Stimulated activated CD8-positive, alpha-beta memory T cell treated with anti-CD3 and anti-CD28 coated beads, Interleukin-7, amount 100 ng/mL, for 24 hours (primary cell): Measurements from ENCODE around the gene FAM170B.

ENCODE experiments used
- DNase-seq: peaks from one replicate; pipeline ENCODE4 v3.0.0-alpha.2; 2020; ENCODE audit warnings: low read depth

Gene FAM170B

DNA sequence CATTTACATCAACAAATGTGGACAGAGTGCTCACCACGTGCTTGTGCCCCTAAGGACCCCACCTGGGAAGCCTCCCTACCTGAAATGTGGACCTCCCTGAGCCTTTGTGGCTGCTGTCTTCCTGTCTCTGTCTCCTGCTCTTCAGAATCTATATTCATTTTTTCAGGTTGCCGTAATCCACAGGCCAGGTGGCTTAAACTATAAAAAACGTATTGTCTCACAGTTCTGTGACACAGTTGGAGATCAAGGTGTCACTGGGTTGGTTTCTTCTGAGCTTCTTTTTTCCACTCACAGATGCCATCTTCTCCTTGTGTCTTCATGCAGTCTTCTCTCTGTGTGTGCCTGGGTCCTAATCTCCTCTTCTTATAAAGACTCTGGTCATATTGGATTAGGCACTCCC is 12.9 kb downstream of the FAM170B start:
- DNase-seq = no peak

DNA sequence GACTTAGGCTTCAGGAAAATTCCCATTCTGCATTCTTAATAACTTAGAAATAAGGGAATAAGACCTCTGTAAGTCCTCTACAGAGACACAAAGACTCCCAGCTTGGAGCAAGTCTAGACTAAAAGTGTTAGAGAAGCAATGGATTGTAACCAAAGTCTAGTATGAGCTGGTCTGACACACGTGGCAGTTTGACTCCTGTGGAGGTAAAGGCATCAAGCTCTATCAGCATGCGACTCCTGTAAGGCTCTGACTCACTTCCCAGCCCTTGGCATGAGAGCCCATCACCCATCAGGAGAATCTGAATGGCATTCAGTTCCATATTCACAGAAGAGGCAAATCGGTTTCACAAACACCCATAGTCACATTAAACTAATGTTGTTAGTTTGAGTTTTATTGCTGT is 14.1 kb downstream of the FAM170B start:
- DNase-seq = no peak

DNA sequence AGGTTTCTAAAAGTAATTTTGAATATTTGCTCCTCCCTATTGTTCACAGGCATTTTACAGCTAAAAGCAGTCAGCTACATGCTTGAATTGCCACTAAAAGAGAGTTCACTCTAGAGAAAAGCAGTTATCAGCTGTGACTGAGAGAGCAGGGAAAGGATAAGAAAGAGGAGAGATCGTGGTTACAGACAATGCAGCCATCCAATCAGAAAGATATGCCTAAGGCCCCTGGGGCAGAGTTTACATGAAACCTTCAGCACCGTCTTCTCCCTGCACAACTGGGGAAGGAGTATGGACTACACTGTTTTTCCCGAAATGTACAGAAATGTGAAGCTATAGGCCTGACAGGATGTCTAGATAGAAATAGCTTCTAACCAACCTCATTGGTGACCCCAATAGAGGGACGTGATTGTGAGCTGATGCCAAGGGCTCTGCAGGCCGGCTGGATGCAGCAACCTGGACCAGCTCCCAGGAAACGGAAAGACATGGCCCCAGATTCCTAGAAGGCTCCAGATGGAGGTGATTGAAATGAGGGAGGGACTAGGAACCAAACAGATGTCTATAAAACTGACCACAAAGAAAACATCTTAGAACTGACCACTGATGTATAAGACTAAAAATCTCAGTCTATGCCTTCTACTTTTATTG is 15.3 kb downstream of the FAM170B start:
- no peak for DNase-seq

DNA sequence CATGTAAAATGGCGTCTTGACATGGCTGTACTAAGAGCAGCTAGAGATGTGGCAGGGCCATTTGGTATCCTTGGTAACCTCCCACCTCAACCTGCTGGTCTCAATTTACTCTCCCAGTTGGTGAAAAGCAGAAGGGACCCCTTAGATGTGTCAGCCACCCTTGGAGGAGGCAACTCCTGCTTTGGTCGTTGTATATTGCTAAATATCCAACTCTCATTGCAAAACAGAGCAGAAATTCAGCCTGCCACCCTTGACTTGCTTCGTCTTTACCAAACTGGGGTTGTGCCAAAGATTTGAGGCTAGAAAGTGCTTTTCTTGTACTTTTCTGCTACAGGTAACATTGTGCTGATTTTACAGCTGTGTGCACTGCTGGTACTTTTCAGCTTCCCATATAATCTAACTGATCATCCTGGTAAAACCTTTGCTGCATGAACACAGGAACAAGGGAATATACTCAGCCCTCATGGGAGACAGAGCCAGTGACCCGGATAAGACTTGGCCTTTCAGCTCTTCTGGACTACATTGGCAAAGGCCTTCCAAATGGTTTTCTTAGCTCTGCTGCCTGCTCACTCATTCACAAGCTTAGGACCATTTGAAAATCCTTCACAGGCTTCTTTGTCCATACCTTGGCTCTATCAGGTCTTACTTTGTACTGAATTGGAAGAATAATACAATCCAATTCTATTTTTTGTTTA is 16.3 kb downstream of the FAM170B start:
- DNase-seq = no peak

DNA sequence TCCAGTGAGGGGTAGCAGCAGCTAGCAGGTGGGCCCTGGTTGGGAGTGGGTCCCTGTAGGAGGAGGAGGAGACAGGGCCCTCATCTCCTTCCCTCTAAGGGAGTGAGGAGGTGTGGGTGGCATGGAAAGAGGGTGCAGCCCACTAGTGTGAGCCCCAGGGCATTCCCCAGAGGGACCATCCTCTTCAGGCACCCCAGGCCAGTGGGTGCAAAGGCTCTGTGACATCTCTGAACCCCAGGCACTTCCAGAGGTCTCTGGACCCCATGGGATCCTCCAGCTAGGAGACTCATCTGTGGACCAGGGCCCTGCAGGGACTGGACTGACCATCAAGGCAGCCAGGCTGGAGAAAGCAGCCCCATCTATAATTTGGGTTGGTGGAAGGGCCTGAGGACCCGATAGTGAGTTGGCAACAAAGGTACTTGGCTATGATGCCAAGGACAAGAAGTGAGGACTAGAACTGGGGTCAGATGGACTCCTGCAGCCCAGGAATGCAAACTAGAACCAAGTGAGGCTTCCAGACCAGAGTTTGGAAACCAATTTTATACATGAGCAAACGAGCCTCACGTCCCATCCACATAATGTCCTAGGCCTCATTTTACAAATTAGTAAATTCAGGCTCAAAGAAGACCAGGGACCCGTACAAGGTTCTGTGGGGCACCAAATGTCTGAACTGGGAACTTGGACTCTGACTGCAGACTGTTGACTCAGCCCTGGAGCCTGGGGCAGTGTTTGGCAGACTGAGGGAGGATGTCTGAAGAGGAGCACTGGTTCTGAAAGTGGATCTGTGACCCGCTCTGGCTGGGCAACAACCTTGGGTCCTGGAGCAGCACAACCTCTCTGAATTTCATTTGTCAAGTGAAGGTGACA is 17.1 kb downstream of the FAM170B start:
- DNase-seq = no peak

DNA sequence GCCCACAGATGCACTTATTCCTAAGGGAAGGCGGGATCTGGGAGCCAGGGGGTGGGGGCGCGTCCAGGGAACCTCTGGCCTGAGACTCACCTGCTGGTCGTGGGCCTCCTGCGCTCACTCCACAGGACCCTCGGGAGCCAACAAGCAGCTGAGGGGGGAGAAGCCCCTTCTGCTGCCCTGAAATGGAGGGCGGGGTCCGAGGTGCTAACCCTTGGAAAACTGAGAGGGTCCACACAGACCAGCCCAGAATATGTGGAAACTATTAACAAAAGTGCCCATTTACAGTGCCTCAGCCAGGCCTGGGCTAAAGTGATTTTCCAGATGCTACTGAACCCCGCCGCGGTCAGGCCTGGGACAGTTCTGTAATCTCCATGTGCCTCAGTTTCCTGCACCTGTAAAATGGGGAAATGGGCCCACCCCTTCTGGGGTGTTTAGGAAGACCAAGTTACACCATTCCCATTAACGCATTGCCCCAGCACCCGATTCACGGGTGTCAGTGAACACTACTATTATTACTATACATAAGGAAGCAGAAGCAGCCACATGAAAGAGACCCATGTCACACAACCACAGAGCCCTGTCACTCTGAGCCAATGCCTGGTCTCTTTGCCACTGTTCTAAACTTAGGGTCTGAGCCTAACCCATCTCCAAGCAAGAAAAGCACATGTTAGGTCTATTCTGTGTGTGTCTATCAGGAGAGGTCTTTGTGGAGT is 17.9 kb downstream of the FAM170B start:
- DNase-seq = no peak

DNA sequence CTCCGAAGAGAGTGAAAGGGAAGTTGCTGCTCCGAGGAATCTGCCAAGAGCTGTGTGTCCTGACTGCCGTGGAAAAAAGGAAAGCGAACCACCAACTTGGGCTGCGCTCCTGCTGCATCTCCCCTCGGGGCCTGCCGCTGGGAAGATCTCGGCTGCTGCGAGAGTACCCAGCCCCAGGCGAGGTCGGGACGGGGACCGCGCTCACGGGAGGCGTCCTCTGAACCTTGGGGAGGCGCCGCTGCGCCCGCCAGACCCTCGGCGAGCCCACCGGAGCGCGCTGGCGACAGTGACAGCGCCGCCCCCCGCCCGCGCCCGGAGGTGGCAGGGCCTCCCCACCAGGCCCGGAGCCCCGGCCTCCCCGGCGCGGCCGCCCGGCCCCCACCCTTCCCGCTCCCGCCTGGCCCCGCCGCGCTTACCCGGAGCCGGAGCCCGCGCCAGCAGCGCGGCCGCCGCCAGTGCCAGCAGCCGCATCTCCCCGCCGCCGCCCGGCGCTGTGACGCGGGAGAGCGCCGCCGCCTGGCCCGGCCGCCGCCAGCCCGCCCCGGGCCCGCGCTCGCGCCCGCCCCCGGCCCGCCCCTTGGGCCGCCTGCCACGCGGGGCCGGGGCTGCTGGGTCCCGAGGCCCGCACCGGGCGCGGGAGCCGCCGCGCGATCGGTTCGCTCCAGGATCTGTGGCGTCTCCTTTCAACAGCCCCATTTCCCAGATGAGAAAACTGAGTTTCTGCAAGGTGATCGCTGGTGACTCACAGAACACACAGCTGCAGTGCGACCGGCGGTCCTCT is 18.6 kb downstream of the FAM170B start, which contains the start of gene VSTM4:
Gene VSTM4 (minus strand): TSS at position 508 of the 781 bp plus-strand sequence. CDS start 37 bp downstream, at position 471.
- no peak for DNase-seq

DNA sequence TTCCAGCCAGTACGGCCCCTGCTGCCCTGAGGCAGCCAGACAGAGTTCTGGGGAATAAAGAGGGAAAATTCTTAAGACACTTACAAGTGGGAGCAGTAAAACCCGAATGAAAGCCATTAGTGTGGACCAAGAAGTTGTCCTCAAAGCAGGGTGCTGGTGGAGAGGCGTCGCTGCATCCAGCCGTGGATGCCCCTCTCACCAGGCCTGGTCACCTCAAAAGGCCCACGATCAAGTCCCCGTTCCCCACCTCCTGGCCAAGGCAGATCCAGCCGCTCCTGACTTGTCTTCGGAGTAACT is 19.2 kb downstream of the FAM170B start:
- DNase-seq = no peak

DNA sequence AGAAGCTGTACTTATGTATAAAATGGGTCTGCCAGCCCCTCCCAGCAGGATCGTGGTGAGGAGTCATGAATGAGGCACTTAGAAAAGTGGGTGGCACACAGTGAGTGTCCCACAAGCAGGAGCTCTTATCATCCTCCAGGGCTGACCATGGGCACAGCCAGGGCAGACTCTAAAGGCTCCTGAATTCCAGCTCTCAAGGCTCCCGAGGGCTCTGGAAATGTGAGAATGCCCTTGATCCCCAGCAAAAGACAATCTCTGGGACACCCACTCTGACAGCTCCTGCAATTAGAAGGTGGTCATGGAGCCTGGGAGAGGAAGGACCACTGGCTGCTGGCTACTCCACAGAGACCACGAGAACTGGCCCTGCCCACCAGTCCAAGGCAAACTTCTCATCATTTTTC is 20.1 kb downstream of the FAM170B start:
- DNase-seq = no peak

DNA sequence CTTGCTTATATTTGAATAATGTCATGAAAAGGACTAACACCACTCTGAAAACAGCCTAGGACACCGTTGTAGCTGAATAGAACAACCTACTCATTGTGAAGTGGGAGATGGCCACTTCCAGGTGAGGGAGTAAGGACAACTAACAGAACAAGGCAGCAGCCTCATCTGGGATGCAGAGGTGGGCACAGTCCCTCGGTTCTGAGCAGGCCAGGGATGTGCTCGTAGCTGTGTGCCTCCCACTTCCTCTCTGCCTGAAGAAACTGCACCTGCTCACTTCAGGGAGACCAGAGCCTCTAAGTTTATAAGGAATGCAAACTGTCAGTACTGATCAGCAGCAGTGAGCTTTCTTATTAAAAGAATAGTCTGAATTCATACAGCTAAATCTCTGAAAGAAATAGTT is 21.0 kb downstream of the FAM170B start:
- no peak for DNase-seq

DNA sequence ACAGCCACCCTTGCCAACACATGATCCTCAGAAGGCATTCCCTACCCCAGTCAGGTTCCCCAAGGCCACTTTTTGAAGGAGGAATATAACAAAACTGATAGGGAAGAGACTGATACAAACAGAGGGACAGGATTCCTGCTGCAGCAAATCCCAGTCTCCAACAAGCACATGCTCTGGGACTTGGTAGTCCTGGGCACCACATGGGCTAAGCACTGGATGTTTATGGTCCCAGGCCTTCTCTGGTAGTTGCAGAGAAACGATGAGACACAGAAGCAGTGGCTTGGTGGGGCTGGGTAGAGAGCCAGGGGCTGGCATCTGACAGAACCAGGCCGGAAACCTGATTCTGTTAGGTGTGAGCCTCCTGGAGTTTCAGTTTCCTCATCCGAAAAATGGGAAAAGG is 21.7 kb downstream of the FAM170B start:
- DNase-seq = no peak

DNA sequence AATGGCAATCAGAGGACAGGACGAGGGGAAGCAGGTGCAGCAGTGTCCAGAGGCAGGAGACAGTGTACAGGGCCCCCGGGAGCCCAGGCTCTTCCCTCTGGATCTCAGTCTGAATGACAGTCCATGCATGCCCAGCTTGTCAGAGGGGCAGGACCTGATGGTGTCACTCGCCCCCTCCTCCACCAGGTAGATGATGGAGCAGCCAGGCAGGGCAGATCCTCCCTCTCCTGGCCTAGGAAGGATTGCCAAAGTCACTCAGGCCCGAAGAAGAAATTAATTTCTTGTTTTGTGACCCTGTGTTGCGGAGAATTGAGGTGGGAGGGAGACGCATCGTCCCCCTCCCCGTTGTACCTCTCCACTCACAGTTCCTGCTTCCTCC is 22.5 kb downstream of the FAM170B start:
- no peak for DNase-seq

DNA sequence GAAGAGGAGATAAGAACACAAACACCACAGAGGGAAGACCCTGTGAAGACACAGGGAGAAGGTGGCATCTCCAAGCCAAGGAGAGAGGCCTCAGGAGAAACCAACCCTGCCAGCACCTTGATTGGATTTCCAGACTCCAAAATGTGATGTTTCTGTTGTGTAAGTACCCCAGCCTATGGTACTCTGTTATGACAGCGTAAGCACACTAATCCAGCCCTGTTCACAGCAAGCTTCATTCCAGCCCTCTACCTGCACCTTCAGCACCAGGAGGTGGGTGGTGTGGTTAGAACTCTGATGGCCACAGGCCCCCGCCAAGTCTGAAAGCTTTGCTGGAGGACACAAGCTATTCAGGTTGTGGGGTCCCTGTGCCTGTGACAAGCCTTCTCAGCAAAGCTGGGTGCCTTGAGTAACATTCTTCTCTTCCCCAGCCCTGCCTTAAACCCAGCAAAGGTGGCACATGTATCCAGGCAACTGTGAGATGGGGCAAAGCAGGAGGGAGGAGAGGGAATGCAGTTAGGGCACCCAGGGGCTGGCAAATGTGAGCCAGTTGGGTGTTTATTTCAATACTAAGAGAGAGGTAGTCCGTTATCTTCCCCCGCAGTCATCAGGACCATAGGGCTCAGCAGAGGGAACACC is 23.0 kb downstream of the FAM170B start:
- no peak for DNase-seq

DNA sequence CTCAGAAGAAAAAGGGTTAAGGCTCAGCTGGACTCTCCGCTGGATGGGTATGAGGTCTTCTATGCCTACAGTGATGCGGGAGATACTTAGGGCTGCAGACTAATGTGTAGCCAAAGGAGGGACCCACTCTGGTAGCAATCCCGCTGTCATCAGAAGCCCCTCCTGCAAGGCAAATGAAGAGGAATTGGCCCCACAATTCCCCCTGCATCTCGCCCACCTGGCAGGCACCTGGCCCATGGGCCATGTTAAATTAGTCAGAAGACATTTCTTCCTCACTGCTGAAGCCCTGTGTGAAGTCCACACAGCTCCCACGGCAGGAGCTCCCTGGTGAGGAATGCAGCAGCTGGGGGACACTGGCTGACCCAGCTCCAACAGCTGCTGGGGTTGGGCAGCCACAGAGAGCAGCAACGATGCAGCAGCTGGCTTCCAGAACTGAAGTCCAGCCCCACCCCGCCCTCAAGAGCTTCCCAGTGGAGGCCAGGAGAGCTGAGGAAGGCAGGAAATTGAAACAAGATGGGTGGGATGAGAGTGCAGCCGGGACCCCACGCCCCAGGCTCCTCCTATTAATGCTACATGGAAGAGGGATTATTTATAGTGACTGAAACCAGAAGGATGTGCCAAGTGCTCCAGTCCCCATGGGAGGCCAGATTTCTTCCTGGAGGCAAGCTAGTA is 24.0 kb downstream of the FAM170B start:
- DNase-seq = no peak

DNA sequence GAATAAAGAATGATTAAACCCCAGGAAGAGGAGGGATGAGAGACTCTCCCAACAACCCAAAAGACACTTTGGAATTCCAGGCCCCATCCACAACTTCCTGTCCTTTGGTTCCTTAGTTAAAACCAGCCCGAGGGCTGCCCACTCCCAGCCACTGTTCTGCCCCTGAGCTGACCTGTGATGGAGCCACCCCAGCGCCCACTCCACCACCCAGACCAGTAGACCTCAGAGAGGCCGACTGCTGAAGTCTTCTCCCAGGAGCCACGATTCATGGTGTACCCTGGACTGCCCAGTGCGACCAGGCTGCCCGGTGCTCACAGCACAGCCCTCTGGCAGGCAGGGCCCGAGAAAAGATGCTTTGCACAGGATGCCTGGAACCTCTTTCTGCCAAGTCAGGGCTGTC is 25.2 kb downstream of the FAM170B start:
- no peak for DNase-seq

DNA sequence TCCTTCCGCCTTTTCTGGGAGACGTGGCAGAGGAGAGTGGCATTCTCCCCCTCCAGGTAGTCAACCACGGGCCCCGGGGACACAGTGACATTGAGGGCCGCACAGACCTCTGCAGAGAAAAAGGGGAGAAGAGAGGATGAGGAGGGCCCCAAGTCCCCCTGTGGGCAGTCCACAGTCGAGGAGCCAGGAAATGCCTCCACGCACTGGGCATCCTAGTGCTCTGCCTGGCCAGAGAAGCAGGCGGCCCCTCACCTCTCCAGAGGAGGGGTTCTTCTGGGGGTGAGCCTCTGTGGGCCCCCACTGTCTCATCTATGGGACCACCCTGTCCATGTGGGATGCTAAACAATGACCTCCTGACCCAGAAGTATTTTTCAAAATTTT is 25.9 kb downstream of the FAM170B start:
- DNase-seq = no peak

DNA sequence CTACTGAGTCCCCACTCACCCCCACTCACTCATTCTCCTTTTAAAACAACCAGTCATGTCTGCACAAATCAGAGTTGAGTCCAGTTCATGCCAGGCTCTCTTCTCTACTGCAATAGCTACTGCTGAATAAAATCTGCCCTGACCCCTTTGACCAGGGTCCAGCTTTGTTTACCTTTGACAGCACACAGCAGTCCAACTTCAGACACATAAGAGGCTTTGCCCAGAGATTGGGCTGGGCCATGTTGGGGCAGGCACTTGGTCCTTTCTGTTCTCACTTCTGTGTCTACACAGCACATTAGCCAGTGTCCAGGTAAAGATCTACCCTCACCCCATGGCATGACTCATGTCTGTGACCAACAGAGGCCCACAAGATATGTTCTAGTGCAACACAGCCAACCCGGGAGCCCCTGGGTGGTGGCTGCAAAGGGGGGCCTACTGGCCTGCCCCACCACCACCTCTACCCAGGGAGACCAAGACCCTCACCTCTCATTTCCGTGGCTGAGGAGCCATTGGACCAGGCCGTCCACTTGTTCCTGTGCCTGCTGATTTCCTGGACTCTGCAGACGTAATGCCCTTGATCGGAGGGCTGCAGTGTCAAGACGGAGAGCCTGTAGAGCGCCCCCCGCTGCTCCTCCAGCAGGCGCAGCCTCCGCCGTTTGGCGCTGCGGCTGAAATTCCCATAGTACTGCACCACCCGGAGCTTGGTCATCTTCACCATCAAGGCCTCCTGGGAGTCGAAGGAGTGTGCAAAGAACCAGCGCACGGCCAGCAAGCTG is 26.5 kb downstream of the FAM170B start:
- DNase-seq = no peak

DNA sequence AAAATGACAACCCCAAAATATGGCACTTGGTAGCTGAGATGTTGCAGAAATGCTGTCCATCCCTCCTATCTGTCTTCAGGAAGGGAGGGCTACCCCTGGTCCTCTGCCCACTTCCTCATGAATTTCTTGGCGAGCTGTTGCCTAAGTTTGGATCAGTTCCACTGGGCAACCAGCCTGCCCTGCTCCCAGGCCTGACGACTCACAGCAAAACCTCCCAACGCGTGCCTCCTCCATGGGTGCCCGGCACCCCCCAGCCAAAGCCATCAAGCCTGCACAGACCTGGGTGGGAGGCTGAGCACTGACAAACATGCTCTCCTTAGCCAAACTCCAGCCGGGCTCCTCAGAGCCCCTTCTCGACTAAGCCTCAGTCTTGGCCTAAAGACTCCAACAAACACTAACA is 27.4 kb downstream of the FAM170B start:
- no peak for DNase-seq

DNA sequence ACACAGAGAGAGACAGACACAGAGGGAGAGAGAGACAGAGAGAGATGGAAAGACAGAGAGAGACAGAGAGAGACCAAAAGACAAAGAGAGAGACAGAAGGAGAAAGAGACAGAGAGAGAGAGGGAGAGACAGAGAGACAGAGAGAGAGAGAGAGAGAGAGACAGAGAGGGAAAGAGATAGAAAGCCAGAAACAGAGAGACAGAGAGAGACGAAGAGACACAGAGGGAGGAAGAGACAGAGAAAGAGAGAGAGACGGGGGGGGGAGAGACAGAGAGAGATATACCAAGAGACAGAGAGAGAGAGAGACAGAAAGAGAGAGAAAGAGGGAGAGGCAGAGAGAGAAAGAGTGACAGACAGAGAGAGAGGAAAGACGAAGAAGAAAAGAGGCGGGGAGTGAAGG is 28.7 kb downstream of the FAM170B start:
- DNase-seq = no peak

DNA sequence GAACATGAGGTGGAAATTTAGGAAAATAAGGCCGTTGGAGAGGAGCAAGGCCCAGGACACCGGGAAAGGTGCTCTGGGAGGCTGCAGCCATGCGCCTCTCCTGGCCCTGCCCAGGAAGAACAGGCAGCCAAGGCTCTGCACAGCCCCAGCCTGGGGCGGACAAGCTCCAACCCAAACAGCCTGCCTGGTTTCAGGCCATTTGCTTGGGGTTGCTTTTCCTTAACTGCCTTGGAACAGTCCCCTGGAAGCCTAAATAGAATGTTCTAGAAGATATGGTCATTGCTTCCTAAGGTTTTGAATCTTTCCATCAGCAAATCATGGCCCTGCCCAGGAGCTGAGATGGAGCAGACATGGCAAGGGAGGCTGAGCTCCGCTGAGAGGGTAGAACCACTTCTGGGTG is 29.5 kb downstream of the FAM170B start:
- DNase-seq = no peak
